HL-60 (cell line): ENCODE data around the gene ASAP3.

Source experiments
- DNase-seq, 2 experiments: peaks; one replicate each; pipeline ENCODE4 v3.0.0-alpha.2; 2010 to 2020; ENCODE audit warnings: low read depth in 1 of 2, low spot score in 1 of 2
- H3K27ac ChIP-seq: fragments of 250-450 bp; sonication (Bioruptor Pico); replicated peaks from 2 replicates; pipeline ENCODE4 v1.5.1; 2020; ENCODE audit warnings: mild to moderate bottlenecking, moderate library complexity
- H3K27me3 ChIP-seq: fragments of 250-450 bp; sonication (Bioruptor Pico); 2 replicates; pipeline ENCODE4 v1.5.1; 2021; ENCODE audit warnings: mild to moderate bottlenecking, moderate library complexity; ENCODE audit not compliant: insufficient read depth, poor library complexity, severe bottlenecking
- H3K4me3 ChIP-seq: replicated peaks from 2 replicates; pipeline ENCODE4 v1.5.1; 2011; ENCODE audit warnings: mild to moderate bottlenecking, control low read depth, low read length; ENCODE audit not compliant: insufficient read depth
- GABPA ChIP-seq: IDR thresholded peaks from 2 replicates; pipeline ENCODE4 v1.6.1; 2012; ENCODE audit warnings: low read depth
- POLR2AphosphoS5 ChIP-seq: IDR thresholded peaks from 2 replicates; pipeline ENCODE4 v1.6.1; 2012; ENCODE audit warnings: low read depth
- SPI1 ChIP-seq: IDR thresholded peaks from 2 replicates; pipeline ENCODE4 v1.6.1; 2012; ENCODE audit warnings: low read depth, mild to moderate bottlenecking, borderline replicate concordance
- TF ChIP-seq, protein P1 (sequence below): IDR thresholded peaks from 2 replicates; pipeline ENCODE4 v1.6.1; 2012; ENCODE audit warnings: low read depth; ENCODE audit not compliant: insufficient replicate concordance
- TF ChIP-seq, protein P2 (sequence below): IDR thresholded peaks from one replicate; pipeline ENCODE4 v1.5.1; 2011; ENCODE audit warnings: low read length, control low read depth, inconsistent platforms; ENCODE audit not compliant: insufficient read depth

Gene ASAP3

DNA sequence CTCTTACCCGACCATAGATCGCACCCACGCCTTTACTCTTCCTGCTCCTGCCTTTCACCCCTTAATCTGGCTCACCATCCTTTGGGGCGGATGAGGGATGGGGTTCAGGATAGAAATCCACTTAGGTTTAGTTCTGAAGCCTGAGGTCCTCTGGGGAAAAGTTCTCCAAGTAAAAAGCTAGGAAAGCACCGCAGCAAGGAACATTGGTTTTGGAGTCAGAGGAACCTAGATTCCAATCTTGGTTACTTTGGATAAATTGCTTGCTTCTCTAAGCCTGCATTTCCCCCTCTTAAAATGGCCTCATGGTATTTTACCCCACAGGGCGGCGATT lies 988 bp upstream of the ASAP3 start:
- TF ChIP-seq, protein P1, sequence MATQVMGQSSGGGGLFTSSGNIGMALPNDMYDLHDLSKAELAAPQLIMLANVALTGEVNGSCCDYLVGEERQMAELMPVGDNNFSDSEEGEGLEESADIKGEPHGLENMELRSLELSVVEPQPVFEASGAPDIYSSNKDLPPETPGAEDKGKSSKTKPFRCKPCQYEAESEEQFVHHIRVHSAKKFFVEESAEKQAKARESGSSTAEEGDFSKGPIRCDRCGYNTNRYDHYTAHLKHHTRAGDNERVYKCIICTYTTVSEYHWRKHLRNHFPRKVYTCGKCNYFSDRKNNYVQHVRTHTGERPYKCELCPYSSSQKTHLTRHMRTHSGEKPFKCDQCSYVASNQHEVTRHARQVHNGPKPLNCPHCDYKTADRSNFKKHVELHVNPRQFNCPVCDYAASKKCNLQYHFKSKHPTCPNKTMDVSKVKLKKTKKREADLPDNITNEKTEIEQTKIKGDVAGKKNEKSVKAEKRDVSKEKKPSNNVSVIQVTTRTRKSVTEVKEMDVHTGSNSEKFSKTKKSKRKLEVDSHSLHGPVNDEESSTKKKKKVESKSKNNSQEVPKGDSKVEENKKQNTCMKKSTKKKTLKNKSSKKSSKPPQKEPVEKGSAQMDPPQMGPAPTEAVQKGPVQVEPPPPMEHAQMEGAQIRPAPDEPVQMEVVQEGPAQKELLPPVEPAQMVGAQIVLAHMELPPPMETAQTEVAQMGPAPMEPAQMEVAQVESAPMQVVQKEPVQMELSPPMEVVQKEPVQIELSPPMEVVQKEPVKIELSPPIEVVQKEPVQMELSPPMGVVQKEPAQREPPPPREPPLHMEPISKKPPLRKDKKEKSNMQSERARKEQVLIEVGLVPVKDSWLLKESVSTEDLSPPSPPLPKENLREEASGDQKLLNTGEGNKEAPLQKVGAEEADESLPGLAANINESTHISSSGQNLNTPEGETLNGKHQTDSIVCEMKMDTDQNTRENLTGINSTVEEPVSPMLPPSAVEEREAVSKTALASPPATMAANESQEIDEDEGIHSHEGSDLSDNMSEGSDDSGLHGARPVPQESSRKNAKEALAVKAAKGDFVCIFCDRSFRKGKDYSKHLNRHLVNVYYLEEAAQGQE, result no peak
- TF ChIP-seq SPI1 (no peak), POLR2AphosphoS5 (no peak), GABPA (no peak)
- TF ChIP-seq, protein P2, sequence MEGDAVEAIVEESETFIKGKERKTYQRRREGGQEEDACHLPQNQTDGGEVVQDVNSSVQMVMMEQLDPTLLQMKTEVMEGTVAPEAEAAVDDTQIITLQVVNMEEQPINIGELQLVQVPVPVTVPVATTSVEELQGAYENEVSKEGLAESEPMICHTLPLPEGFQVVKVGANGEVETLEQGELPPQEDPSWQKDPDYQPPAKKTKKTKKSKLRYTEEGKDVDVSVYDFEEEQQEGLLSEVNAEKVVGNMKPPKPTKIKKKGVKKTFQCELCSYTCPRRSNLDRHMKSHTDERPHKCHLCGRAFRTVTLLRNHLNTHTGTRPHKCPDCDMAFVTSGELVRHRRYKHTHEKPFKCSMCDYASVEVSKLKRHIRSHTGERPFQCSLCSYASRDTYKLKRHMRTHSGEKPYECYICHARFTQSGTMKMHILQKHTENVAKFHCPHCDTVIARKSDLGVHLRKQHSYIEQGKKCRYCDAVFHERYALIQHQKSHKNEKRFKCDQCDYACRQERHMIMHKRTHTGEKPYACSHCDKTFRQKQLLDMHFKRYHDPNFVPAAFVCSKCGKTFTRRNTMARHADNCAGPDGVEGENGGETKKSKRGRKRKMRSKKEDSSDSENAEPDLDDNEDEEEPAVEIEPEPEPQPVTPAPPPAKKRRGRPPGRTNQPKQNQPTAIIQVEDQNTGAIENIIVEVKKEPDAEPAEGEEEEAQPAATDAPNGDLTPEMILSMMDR, result no peak
- Histone ChIP-seq H3K4me3 (no peak overlapping the region), H3K27ac (no peak overlapping the region)

DNA sequence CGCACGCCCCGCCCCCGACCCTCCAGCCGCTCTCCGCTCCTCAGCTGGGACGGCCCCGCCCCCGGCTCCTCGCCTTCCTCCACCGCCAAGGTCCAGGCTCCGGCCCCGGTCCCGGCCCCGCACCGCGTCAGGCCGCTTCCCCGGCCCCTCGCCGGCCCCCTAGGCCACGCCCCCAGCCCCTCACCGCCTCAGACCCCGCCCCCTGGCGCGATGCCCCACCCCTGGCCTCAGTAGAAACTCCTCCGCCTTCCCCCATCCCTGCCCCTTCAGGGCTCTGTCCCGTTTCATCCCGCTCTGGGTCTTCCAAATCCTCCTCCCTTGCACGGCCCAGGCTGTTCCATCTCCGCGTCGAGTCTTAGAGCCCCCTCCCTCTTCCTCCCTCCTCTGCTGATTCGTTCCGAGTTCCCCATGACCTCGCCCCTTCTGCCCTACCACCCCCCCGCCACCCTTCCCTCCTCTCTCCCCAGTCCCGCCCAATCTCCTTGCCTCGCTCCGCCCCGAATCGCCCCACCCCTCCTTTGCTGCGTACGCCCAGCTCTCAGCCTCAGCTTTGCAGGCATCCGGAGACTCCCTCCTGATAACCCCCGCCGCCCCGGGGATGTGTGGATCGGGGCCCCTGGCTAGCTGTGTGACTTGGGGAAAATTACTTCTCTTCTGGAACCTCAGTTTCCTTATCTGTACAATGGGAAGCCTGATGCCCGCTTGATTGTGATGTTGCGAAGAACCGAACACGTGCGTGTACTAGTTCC lies 448 bp upstream of the ASAP3 start:
- H3K27me3 ChIP-seq, result peaks cover 45% of the 10 kb centered on the region
- H3K27ac ChIP-seq, result no peak overlapping the region
- TF ChIP-seq, protein P2, result no peak
- TF ChIP-seq, protein P1, result no peak
- TF ChIP-seq SPI1 (no peak), POLR2AphosphoS5 (no peak), GABPA (no peak)
- peak; percentile 13 to 47 for DNase-seq
- peak overlapping the region; percentile 43 for H3K4me3 ChIP-seq

More for the DNA sequence above, 988 bp upstream of the ASAP3 start:
- peaks cover 51% of the 10 kb centered on the region for H3K27me3 ChIP-seq
- no peak for DNase-seq

DNA sequence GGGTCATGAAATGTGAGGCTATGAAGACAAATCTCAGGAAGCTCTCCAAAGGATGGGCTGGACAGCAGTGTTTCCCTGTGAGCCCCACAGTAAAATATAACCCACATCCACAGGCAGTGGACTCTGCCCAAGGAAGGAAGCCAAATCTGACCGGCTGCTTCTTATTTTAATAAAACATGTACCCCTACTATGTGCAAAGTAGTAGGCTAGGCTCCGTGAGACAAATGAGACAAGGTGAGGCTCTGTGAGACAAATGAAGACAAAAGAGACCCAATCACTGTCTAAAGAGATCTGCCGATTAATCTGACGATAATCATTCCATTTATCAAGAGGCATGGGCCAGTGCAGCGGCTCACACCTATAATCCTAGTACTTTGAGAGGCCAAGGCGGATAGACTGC lies 2.1 kb downstream of the ASAP3 start:
- Histone ChIP-seq H3K27ac (no peak overlapping the region), H3K4me3 (no peak overlapping the region), H3K27me3 (peaks cover 49% of the 10 kb centered on the region)
- TF ChIP-seq POLR2AphosphoS5 (no peak), GABPA (no peak), SPI1 (no peak)
- TF ChIP-seq, protein P1, result no peak
- TF ChIP-seq, protein P2, result no peak
- DNase-seq, result no peak
